HG03064 (cell line): Measurements from ENCODE around the gene NOD2.

Source experiments
- ATAC-seq: cut with Tn5 transposase; IDR thresholded peaks from one replicate; pipeline ENCODE4 v1.9.1; 2021; ENCODE audit warnings: low read depth; ENCODE audit not compliant: unreplicated experiment

Gene NOD2

GRCh38 chr16:50669741-50670140 is 23.7 kb upstream of the NOD2 start:
- ATAC-seq = no peak

- ATAC-seq = no peak
Measured at GRCh38 chr16:50670476-50670875, 22.9 kb upstream of the NOD2 start.

GRCh38 chr16:50671644-50672260 is 21.7 kb upstream of the NOD2 start:
- no peak for ATAC-seq

- no peak for ATAC-seq
Measured at GRCh38 chr16:50673496-50674275, 19.7 kb upstream of the NOD2 start.

GRCh38 chr16:50674831-50675230 is 18.6 kb upstream of the NOD2 start:
- ATAC-seq = no peak

- no peak for ATAC-seq
Measured at GRCh38 chr16:50675686-50676610, 17.5 kb upstream of the NOD2 start.

GRCh38 chr16:50676684-50677225 is 16.7 kb upstream of the NOD2 start:
- ATAC-seq = no peak

- no peak for ATAC-seq
Measured at GRCh38 chr16:50677351-50677750, 16.1 kb upstream of the NOD2 start.

GRCh38 chr16:50678531-50678930 is 14.9 kb upstream of the NOD2 start:
- ATAC-seq = no peak

GRCh38 chr16:50679266-50679665 is 14.1 kb upstream of the NOD2 start:
- ATAC-seq = no peak

GRCh38 chr16:50679676-50680555 is 13.5 kb upstream of the NOD2 start:
- ATAC-seq = no peak

- no peak for ATAC-seq
Measured at GRCh38 chr16:50680556-50680893, 12.9 kb upstream of the NOD2 start.

GRCh38 chr16:50681021-50681885 is 12.2 kb upstream of the NOD2 start, which contains the start of gene SNX20:
TSS of gene SNX20 (minus strand) at chr16:50681312. CDS start at chr16:50677526, 3,786 bp downstream.
- ATAC-seq = peak; percentile 51

GRCh38 chr16:50683689-50684374 is 9.6 kb upstream of the NOD2 start:
- peak; percentile 48 for ATAC-seq

GRCh38 chr16:50684823-50685461 is 8.5 kb upstream of the NOD2 start:
- ATAC-seq = no peak

GRCh38 chr16:50685462-50686063 is 7.8 kb upstream of the NOD2 start:
- ATAC-seq = no peak

- ATAC-seq = no peak
Measured at GRCh38 chr16:50688083-50688482, 5.3 kb upstream of the NOD2 start.

- ATAC-seq = no peak
Measured at GRCh38 chr16:50688867-50689266, 4.5 kb upstream of the NOD2 start.
